Lower leg skin (tissue), 4 donors: Measurements from ENCODE around the gene VEGFD. TPM values are rescaled to one million over a fixed set of nuclear protein-coding genes. Genes with fewer than 3 reads are reported as not detected.

Experiments
- DNase-seq, 2 donors: peaks; one replicate each; pipeline ENCODE4 v3.0.0-alpha.2; 2019; ENCODE audit warnings: low spot score in 2 of 2
- H3K4me3 ChIP-seq: fragments of 200-600 bp; sonication (generic); 2 replicates; pipeline ENCODE4 v1.5.1; 2017; ENCODE audit warnings: mild to moderate bottlenecking, low read depth; ENCODE audit not compliant: poor library complexity, severe bottlenecking
- CTCF ChIP-seq, 3 donors: fragments of 450-650 bp; IDR thresholded peaks; one replicate each; pipeline ENCODE4 v1.5.1; 2016; ENCODE audit warnings: antibody characterized with exemption in 3 of 3, mild to moderate bottlenecking in 3 of 3, moderate library complexity in 2 of 3
- POLR2A ChIP-seq, 2 donors: fragments of 450-650 bp; IDR thresholded peaks; one replicate each; pipeline ENCODE4 v1.6.1; 2016 to 2017; ENCODE audit warnings: antibody characterized with exemption in 2 of 2, mild to moderate bottlenecking in 1 of 2, moderate library complexity in 1 of 2
- WGBS, 2 donors: methylation state at CpG; one replicate each; pipeline ENCODE4 v1.1.5; 2018; 5-methylcytosine and 5-hydroxymethylcytosine counted together
- intact Hi-C: fragments of 100-400 bp; cut with DNase I; formaldehyde crosslinking; loops from one replicate; pipeline ENCODE4 v1.15.0; 2023; ENCODE audit warnings: low total_unique reads
- total RNA-seq, 4 donors: library from RNA; depleted of rRNA; stranded (reverse); fragments of >200 nt; gene quantifications; one replicate each; pipeline ENCODE4 v1.1.0, GENCODE V29; 2016

VEGFD gene
- total RNA-seq, 4 donors from 2014 or later: 1.5 to 1.8 TPM; not detected in 2

- 57 to 64% methylated on average over 2 of the region's 2 CpGs for WGBS, 2 donors
- TF ChIP-seq POLR2A (IDR thresholded peaks at IDR 0.05) (no peak), CTCF (IDR thresholded peaks at IDR 0.05) (no peak)
- intact Hi-C loops: no loop called here
- no peak overlapping the region for H3K4me3 ChIP-seq
- no peak for DNase-seq
Observed at GRCh38 chrX:15298201-15298600, 86.0 kb downstream of the VEGFD start.

Other genes starting within 250 kb of the VEGFD start
- gene ASB9, start 114.3 kb downstream of the VEGFD start, total RNA-seq: 1 to 10 TPM in 2 of 4 donors, not detected in 2; 1.7 to 7.0 TPM
- gene ASB11, start 68.8 kb downstream of the VEGFD start, total RNA-seq: 1 to 10 TPM in 2 of 4 donors, under 1 TPM in 1, not detected in 1; 0.55 to 1.8 (median 1.7) TPM
- gene PIGA, start 48.9 kb downstream of the VEGFD start, total RNA-seq: 10 to 100 TPM in 3 of 4 donors, 1 to 10 TPM in 1; 9.5 to 28.6 (median 14.1) TPM
- gene PIR, start 108.9 kb upstream of the VEGFD start, total RNA-seq: 10 to 100 TPM in 3 of 4 donors, 1 to 10 TPM in 1; 6.3 to 18.0 (median 12.1) TPM
- gene BMX, start 116.4 kb upstream of the VEGFD start, total RNA-seq: 1 to 10 TPM in 3 of 4 donors, under 1 TPM in 1; 0.38 to 2.8 (median 1.9) TPM
- 1 to 10 TPM in 2 of 4 donors, under 1 TPM in 2; 0.64 to 1.5 (median 0.83) TPM for gene ACE2, start 216.5 kb upstream of the VEGFD start, total RNA-seq